Gastrocnemius medialis (tissue), 4 donors: ENCODE data around the gene GNPAT. TPM values are rescaled to one million over a fixed set of nuclear protein-coding genes. Genes with fewer than 3 reads are reported as not detected.

Experiments
- ATAC-seq, 2 donors: fragments of 150-250 bp; one replicate each; pipeline ENCODE4 v1.9.1; 2016
- DNase-seq, 2 donors: peaks; one replicate each; pipeline ENCODE4 v3.0.0-alpha.2; 2019
- H3K27ac ChIP-seq, 4 donors: fragments of 200-600 bp; sonication (generic); 1 replicate in 1 of 4; 2 replicates in 3 of 4; pipeline ENCODE4 v1.5.1; 2016 to 2018; ENCODE audit warnings: mild to moderate bottlenecking in 2 of 4, moderate library complexity in 1 of 4
- H3K27me3 ChIP-seq, 3 donors: fragments of 200-600 bp; sonication (generic) in 2 of 3; 1 replicate in 1 of 3; 2 replicates in 2 of 3; pipeline versions ENCODE4 v1.5.1 to v1.6.0; 2016 to 2019; ENCODE audit warnings: mild to moderate bottlenecking in 1 of 3, moderate library complexity in 1 of 3
- H3K36me3 ChIP-seq, 2 donors: fragments of 200-600 bp; sonication (generic) in 1 of 2; one replicate each; pipeline ENCODE4 v1.5.1; 2017 to 2018
- H3K4me1 ChIP-seq, 2 donors: fragments of 200-600 bp; sonication (generic) in 1 of 2; one replicate each; pipeline ENCODE4 v1.5.1; 2016 to 2017; ENCODE audit warnings: mild to moderate bottlenecking in 2 of 2
- H3K4me3 ChIP-seq, 4 donors: fragments of 200-600 bp; sonication (generic) in 3 of 4; 1 replicate in 1 of 4; 2 replicates in 3 of 4; pipeline ENCODE4 v1.5.1; 2016 to 2019; ENCODE audit warnings: mild to moderate bottlenecking in 2 of 4
- H3K9me3 ChIP-seq, 3 donors: fragments of 200-600 bp; sonication (generic) in 2 of 3; 1 replicate in 1 of 3; 2 replicates in 2 of 3; pipeline ENCODE4 v1.5.1; 2016 to 2019
- POLR2A ChIP-seq, 2 donors: fragments of 450-650 bp; IDR thresholded peaks; one replicate each; pipeline ENCODE4 v1.6.1; 2017; ENCODE audit warnings: antibody characterized with exemption in 2 of 2, mild to moderate bottlenecking in 2 of 2, moderate library complexity in 2 of 2
- in situ Hi-C, 4 donors: fragments of 200-750 bp; cut with MboI; loops; one replicate each; pipeline versions ENCODE4 v1.15.0 to v1.8.0; 2017; ENCODE audit warnings: low sequenced_read_pairs in 4 of 4
- intact Hi-C: fragments of 100-400 bp; cut with DNase I; formaldehyde crosslinking; loops from one replicate; pipeline ENCODE4 v1.15.1; 2023; ENCODE audit warnings: low total_unique reads
- total RNA-seq, 4 donors: library from RNA; depleted of rRNA; stranded (reverse); fragments of >200 nt; gene quantifications; one replicate each; pipeline versions ENCODE4 v1.1.0 to v1.2.3, GENCODE V29; 2016
- TF ChIP-seq, protein P1 (sequence below), 5 experiments: fragments of 450-650 bp in 3 of 5; fragments of 200-600 bp in 2 of 5; sonication (generic) in 2 of 5; IDR thresholded peaks in 4 of 5; conservative IDR thresholded peaks in 1 of 5; 1 replicate in 4 of 5; 2 replicates in 1 of 5; pipeline ENCODE4 v1.5.1; 2016 to 2019; ENCODE audit warnings: antibody characterized with exemption in 5 of 5, mild to moderate bottlenecking in 3 of 5, moderate library complexity in 3 of 5

The GNPAT gene
- total RNA-seq, 4 donors from 2014 or later, result 95.1 to 128 (median 104) TPM

GRCh38 chr1:231266811-231267322 lies 25.9 kb downstream of the GNPAT start:
- Histone ChIP-seq H3K27me3 (no peaks in the 10 kb centered on the region), H3K27ac (peak overlapping the region in 1 of 4 donors; percentile 15), H3K4me1 (no peaks in the 10 kb centered on the region), H3K4me3 (no peak overlapping the region), H3K36me3 (peaks cover 2 to 94% of the 10 kb centered on the region in 2 donors), H3K9me3 (no peaks in the 10 kb centered on the region)
- peak in 1 of 2 donors; percentile 43 for ATAC-seq
- in situ Hi-C loops, result no loop called here
- TF ChIP-seq, protein P1, sequence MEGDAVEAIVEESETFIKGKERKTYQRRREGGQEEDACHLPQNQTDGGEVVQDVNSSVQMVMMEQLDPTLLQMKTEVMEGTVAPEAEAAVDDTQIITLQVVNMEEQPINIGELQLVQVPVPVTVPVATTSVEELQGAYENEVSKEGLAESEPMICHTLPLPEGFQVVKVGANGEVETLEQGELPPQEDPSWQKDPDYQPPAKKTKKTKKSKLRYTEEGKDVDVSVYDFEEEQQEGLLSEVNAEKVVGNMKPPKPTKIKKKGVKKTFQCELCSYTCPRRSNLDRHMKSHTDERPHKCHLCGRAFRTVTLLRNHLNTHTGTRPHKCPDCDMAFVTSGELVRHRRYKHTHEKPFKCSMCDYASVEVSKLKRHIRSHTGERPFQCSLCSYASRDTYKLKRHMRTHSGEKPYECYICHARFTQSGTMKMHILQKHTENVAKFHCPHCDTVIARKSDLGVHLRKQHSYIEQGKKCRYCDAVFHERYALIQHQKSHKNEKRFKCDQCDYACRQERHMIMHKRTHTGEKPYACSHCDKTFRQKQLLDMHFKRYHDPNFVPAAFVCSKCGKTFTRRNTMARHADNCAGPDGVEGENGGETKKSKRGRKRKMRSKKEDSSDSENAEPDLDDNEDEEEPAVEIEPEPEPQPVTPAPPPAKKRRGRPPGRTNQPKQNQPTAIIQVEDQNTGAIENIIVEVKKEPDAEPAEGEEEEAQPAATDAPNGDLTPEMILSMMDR (IDR thresholded peaks at IDR 0.05 in 4 of 5, conservative IDR thresholded peaks at IDR 0.05 in 1 of 5), result no peak
- TF ChIP-seq POLR2A (IDR thresholded peaks at IDR 0.05), result no peak
- intact Hi-C loops, result no loop called here
- DNase-seq, result no peak

DNA sequence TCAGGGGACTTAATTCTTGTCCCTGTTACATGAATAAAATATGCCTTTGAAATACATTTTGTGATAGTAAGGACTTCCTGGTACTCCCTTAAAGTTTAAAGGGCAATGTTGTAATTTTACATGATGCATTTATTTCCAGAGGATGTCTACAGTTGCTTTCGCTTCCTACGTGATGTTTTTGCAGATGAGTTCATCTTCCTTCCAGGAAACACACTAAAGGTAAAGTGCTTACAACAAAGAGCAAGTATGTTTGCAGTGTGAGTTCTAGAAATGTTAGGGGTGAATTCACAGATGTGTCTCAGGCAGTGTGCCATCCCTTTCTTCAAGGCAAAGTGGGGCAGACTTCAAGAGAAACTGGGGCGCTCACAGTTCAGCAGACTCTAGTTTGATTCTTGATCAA lies 31.2 kb downstream of the GNPAT start:
- no peaks in the 10 kb centered on the region for H3K9me3 ChIP-seq
- DNase-seq (no peak), ATAC-seq (no peak)
- TF ChIP-seq POLR2A (IDR thresholded peaks at IDR 0.05), result no peak
- TF ChIP-seq, protein P1 (IDR thresholded peaks at IDR 0.05 in 4 of 5, conservative IDR thresholded peaks at IDR 0.05 in 1 of 5), result no peak
- in situ Hi-C loops (no loop called here), intact Hi-C loops (no loop called here)
- H3K27ac ChIP-seq, result no peak overlapping the region
- peaks cover 0 to 81% of the 10 kb centered on the region in 2 donors for H3K36me3 ChIP-seq
- H3K4me3 ChIP-seq, result no peak overlapping the region
- H3K4me1 ChIP-seq, result peaks cover 0 to 2% of the 10 kb centered on the region in 2 donors
- no peaks in the 10 kb centered on the region for H3K27me3 ChIP-seq

GRCh38 chr1:231272880-231273279 lies 31.9 kb downstream of the GNPAT start:
- Histone ChIP-seq H3K27me3 (no peaks in the 10 kb centered on the region), H3K4me1 (peaks cover 4 to 9% of the 10 kb centered on the region in 2 donors), H3K4me3 (no peak overlapping the region), H3K27ac (peak overlapping the region in 1 of 4 donors; percentile 7), H3K9me3 (no peaks in the 10 kb centered on the region), H3K36me3 (peaks cover 0 to 74% of the 10 kb centered on the region in 2 donors)
- TF ChIP-seq POLR2A (IDR thresholded peaks at IDR 0.05), result no peak
- TF ChIP-seq, protein P1 (IDR thresholded peaks at IDR 0.05 in 4 of 5, conservative IDR thresholded peaks at IDR 0.05 in 1 of 5), result no peak
- no peak for DNase-seq
- in situ Hi-C loops, result no loop called here
- no peak for ATAC-seq
- intact Hi-C loops, result no loop called here

- in situ Hi-C loops, result no loop called here
These were observed 33.3 kb downstream of the GNPAT start for GRCh38 chr1:231274119-231274825.

More at GRCh38 chr1:231274119-231274825, 33.3 kb downstream of the GNPAT start:
- intact Hi-C loops, result no loop called here
- no peak for DNase-seq
- Histone ChIP-seq H3K4me3 (no peak overlapping the region), H3K27ac (no peak overlapping the region), H3K27me3 (no peaks in the 10 kb centered on the region), H3K9me3 (no peaks in the 10 kb centered on the region), H3K4me1 (peaks cover 15 to 20% of the 10 kb centered on the region in 2 donors), H3K36me3 (peaks cover 0 to 61% of the 10 kb centered on the region in 2 donors)
- ATAC-seq, result no peak
- TF ChIP-seq, protein P1 (IDR thresholded peaks at IDR 0.05 in 4 of 5, conservative IDR thresholded peaks at IDR 0.05 in 1 of 5), result no peak
- TF ChIP-seq POLR2A (IDR thresholded peaks at IDR 0.05), result no peak
